ENCODE measurements around the gene KIF7.

KIF7 gene

GRCh38 chr15:89652666-89653065 is 2.6 kb downstream of the KIF7 start:
- no peaks in the 10 kb centered on the region for H3K79me2 ChIP-seq (ENCODE audit: low read length)
- H2AFZ ChIP-seq (ENCODE audit: low read depth, low read length): no peak overlapping the region
- H3K4me3 ChIP-seq (ENCODE audit: low read length): no peak overlapping the region
- H3K27me3 ChIP-seq (ENCODE audit: low read depth, low read length): no peaks in the 10 kb centered on the region
- no peak overlapping the region for H3K9ac ChIP-seq (ENCODE audit: low read length)
- no peak overlapping the region for H3K27ac ChIP-seq (ENCODE audit: low read length)
- peaks cover 11% of the 10 kb centered on the region for H3K36me3 ChIP-seq (replicated peaks; ENCODE audit: low read depth, low read length)
- H3K4me2 ChIP-seq (ENCODE audit: low read length): no peak overlapping the region
- TF ChIP-seq EZH2phosphoT487 (IDR thresholded peaks at IDR 0.05; ENCODE audit: low read depth): no peak
- TF ChIP-seq CTCF (IDR thresholded peaks at IDR 0.05; ENCODE audit: low read depth, low read length): no peak
- H3K4me1 ChIP-seq (ENCODE audit: low read length): peaks cover 8% of the 10 kb centered on the region
- no peaks in the 10 kb centered on the region for H3K9me3 ChIP-seq (ENCODE audit: insufficient read depth, low read length)
- H4K20me1 ChIP-seq (ENCODE audit: insufficient read depth, low read length): no peaks in the 10 kb centered on the region

- peaks cover 11% of the 10 kb centered on the region for H3K36me3 ChIP-seq (replicated peaks; ENCODE audit: low read depth, low read length)
- no peak overlapping the region for H3K4me2 ChIP-seq (ENCODE audit: low read length)
- no peaks in the 10 kb centered on the region for H4K20me1 ChIP-seq (ENCODE audit: insufficient read depth, low read length)
- TF ChIP-seq CTCF (IDR thresholded peaks at IDR 0.05; ENCODE audit: low read depth, low read length): no peak
- no peak for TF ChIP-seq EZH2phosphoT487 (IDR thresholded peaks at IDR 0.05; ENCODE audit: low read depth)
- H2AFZ ChIP-seq (ENCODE audit: low read depth, low read length): no peak overlapping the region
- H3K9me3 ChIP-seq (ENCODE audit: insufficient read depth, low read length): no peaks in the 10 kb centered on the region
- H3K27ac ChIP-seq (ENCODE audit: low read length): no peak overlapping the region
- peaks cover 8% of the 10 kb centered on the region for H3K4me1 ChIP-seq (ENCODE audit: low read length)
- no peaks in the 10 kb centered on the region for H3K79me2 ChIP-seq (ENCODE audit: low read length)
- H3K27me3 ChIP-seq (ENCODE audit: low read depth, low read length): no peaks in the 10 kb centered on the region
- H3K9ac ChIP-seq (ENCODE audit: low read length): no peak overlapping the region
- H3K4me3 ChIP-seq (ENCODE audit: low read length): no peak overlapping the region
Measured at GRCh38 chr15:89652131-89652530, 3.1 kb downstream of the KIF7 start.

GRCh38 chr15:89649716-89650115 is 5.6 kb downstream of the KIF7 start:
- peaks cover 5% of the 10 kb centered on the region for H3K4me1 ChIP-seq (ENCODE audit: low read length)
- peaks cover 14% of the 10 kb centered on the region for H3K36me3 ChIP-seq (replicated peaks; ENCODE audit: low read depth, low read length)
- TF ChIP-seq CTCF (IDR thresholded peaks at IDR 0.05; ENCODE audit: low read depth, low read length): no peak
- TF ChIP-seq EZH2phosphoT487 (IDR thresholded peaks at IDR 0.05; ENCODE audit: low read depth): no peak
- no peak overlapping the region for H3K27ac ChIP-seq (ENCODE audit: low read length)
- H4K20me1 ChIP-seq (ENCODE audit: insufficient read depth, low read length): no peaks in the 10 kb centered on the region
- no peaks in the 10 kb centered on the region for H3K79me2 ChIP-seq (ENCODE audit: low read length)
- H2AFZ ChIP-seq (ENCODE audit: low read depth, low read length): no peak overlapping the region
- no peaks in the 10 kb centered on the region for H3K27me3 ChIP-seq (ENCODE audit: low read depth, low read length)
- no peak overlapping the region for H3K4me2 ChIP-seq (ENCODE audit: low read length)
- H3K9me3 ChIP-seq (ENCODE audit: insufficient read depth, low read length): no peaks in the 10 kb centered on the region
- no peak overlapping the region for H3K9ac ChIP-seq (ENCODE audit: low read length)
- no peak overlapping the region for H3K4me3 ChIP-seq (ENCODE audit: low read length)

- Histone ChIP-seq H3K27ac (ENCODE audit: low read length) (no peak overlapping the region), H3K9ac (ENCODE audit: low read length) (no peak overlapping the region), H3K79me2 (ENCODE audit: low read length) (no peaks in the 10 kb centered on the region), H3K4me3 (ENCODE audit: low read length) (no peak overlapping the region), H2AFZ (ENCODE audit: low read depth, low read length) (no peak overlapping the region), H3K4me2 (ENCODE audit: low read length) (no peak overlapping the region), H3K36me3 (replicated peaks; ENCODE audit: low read depth, low read length) (peaks cover 15% of the 10 kb centered on the region), H3K27me3 (ENCODE audit: low read depth, low read length) (no peaks in the 10 kb centered on the region), H4K20me1 (ENCODE audit: insufficient read depth, low read length) (no peaks in the 10 kb centered on the region), H3K9me3 (ENCODE audit: insufficient read depth, low read length) (no peaks in the 10 kb centered on the region), H3K4me1 (ENCODE audit: low read length) (0 out of 2 replicates have a peak, but pooled peaks cover under 1% of the 10 kb centered on the region)
- no peak for TF ChIP-seq EZH2phosphoT487 (IDR thresholded peaks at IDR 0.05; ENCODE audit: low read depth)
- no peak for TF ChIP-seq CTCF (IDR thresholded peaks at IDR 0.05; ENCODE audit: low read depth, low read length)
Measured at GRCh38 chr15:89649013-89649625, 6.1 kb downstream of the KIF7 start.
